NCI-H82 (cell line): ENCODE measurements around the gene PRKCI.
"Not testable (repeated sequence)": the region's sequence is repeated elsewhere in the genome, so short reads cannot be mapped to it uniquely, and the experiment has no call there.

ENCODE experiments used
- DNase-seq: peaks from one replicate; lab custom pipeline; 2025; lab: John Stamatoyannopoulos, UW

Gene PRKCI

GRCh38 chr3:170222647-170223541 is 670 bp downstream of the PRKCI start:
- peak; percentile 79 for DNase-seq

GRCh38 chr3:170225166-170225565 is 2.9 kb downstream of the PRKCI start:
- no peak for DNase-seq

GRCh38 chr3:170226426-170226960 is 4.3 kb downstream of the PRKCI start:
- no peak for DNase-seq

GRCh38 chr3:170228093-170228766 is 6.0 kb downstream of the PRKCI start:
- DNase-seq: no peak

- no peak for DNase-seq
Measured at GRCh38 chr3:170232266-170232665, 10.0 kb downstream of the PRKCI start.

GRCh38 chr3:170233530-170233929 is 11.3 kb downstream of the PRKCI start:
- no peak for DNase-seq

GRCh38 chr3:170240142-170240541 is 17.9 kb downstream of the PRKCI start:
- DNase-seq: no peak

GRCh38 chr3:170240671-170241070 is 18.4 kb downstream of the PRKCI start:
- no peak for DNase-seq

- peak; percentile 16 for DNase-seq
Measured at GRCh38 chr3:170244576-170244975, 22.4 kb downstream of the PRKCI start.

GRCh38 chr3:170247875-170248274 is 25.7 kb downstream of the PRKCI start:
- no peak for DNase-seq

GRCh38 chr3:170256597-170256996 is 34.4 kb downstream of the PRKCI start:
- no peak for DNase-seq

GRCh38 chr3:170257145-170257544 is 34.9 kb downstream of the PRKCI start:
- DNase-seq: no peak

GRCh38 chr3:170258105-170258487 is 35.9 kb downstream of the PRKCI start:
- DNase-seq: no peak

GRCh38 chr3:170259907-170260306 is 37.7 kb downstream of the PRKCI start:
- no peak for DNase-seq

GRCh38 chr3:170267793-170268192 is 45.6 kb downstream of the PRKCI start:
- no peak for DNase-seq

GRCh38 chr3:170269673-170270254 is 47.5 kb downstream of the PRKCI start:
- DNase-seq: not testable (repeated sequence)

GRCh38 chr3:170270282-170270881 is 48.2 kb downstream of the PRKCI start:
- no peak for DNase-seq

GRCh38 chr3:170274641-170275040 is 52.4 kb downstream of the PRKCI start:
- no peak for DNase-seq

- no peak for DNase-seq
Measured at GRCh38 chr3:170275832-170276231, 53.6 kb downstream of the PRKCI start.

GRCh38 chr3:170277311-170277710 is 55.1 kb downstream of the PRKCI start:
- DNase-seq: not testable (repeated sequence)

GRCh38 chr3:170277833-170278580 is 55.8 kb downstream of the PRKCI start:
- DNase-seq: no peak

- no peak for DNase-seq
Measured at GRCh38 chr3:170278627-170279026, 56.4 kb downstream of the PRKCI start.
